Keratinocyte (primary cell): ENCODE data around the gene NLRP3. TPM values are rescaled to one million over a fixed set of nuclear protein-coding genes. Genes with fewer than 3 reads are reported as not detected.

ENCODE experiments used
- DNase-seq: peaks from one replicate; pipeline ENCODE4 v3.0.0-alpha.2; 2011; ENCODE audit warnings: low read depth, missing footprints, low spot score
- FAIRE-seq: peaks from 2 replicates; lab custom pipeline; 2011; peaks lifted over from hg19 to GRCh38; lab: Jason Lieb, UNC
- H2AFZ ChIP-seq: 2 replicates; pipeline ENCODE4 v1.6.0; 2012; ENCODE audit warnings: low read length, control low read depth, inconsistent platforms; ENCODE audit not compliant: control insufficient read depth
- H3K27ac ChIP-seq: 2 replicates; pipeline ENCODE4 v1.5.1; 2011; ENCODE audit warnings: low read length; ENCODE audit not compliant: control insufficient read depth, insufficient read depth
- H3K27me3 ChIP-seq: 3 replicates; pipeline ENCODE4 v1.6.0; 2011; ENCODE audit warnings: low read length; ENCODE audit not compliant: control insufficient read depth, insufficient read depth; ENCODE audit errors: extremely low read depth
- H3K36me3 ChIP-seq, 2 experiments: 2 replicates in 1 of 2; 3 replicates in 1 of 2; pipeline ENCODE4 v1.5.1; 2011; ENCODE audit warnings: low read length in 2 of 2, mild to moderate bottlenecking in 1 of 2; ENCODE audit not compliant: control insufficient read depth in 2 of 2, insufficient read depth in 2 of 2; ENCODE audit errors: extremely low read depth in 1 of 2
- H3K4me1 ChIP-seq: 3 replicates; pipeline ENCODE4 v1.5.1; 2011; ENCODE audit warnings: low read length; ENCODE audit not compliant: control insufficient read depth, insufficient read depth; ENCODE audit errors: extremely low read depth
- H3K4me2 ChIP-seq: 3 replicates; pipeline ENCODE4 v1.6.0; 2011; ENCODE audit warnings: low read depth, low read length; ENCODE audit not compliant: control insufficient read depth, insufficient read depth; ENCODE audit errors: extremely low read depth
- H3K4me3 ChIP-seq, 3 experiments: fragments of 200-600 bp in 1 of 3; sonication (generic) in 1 of 3; 2 replicates in 2 of 3; 3 replicates in 1 of 3; pipeline ENCODE4 v1.5.1; 2011 to 2016; ENCODE audit warnings: low read length in 3 of 3, mild to moderate bottlenecking in 3 of 3, control low read depth in 2 of 3, inconsistent platforms in 1 of 3, low read depth in 1 of 3, mixed read lengths in 1 of 3, mixed run types in 1 of 3, moderate library complexity in 1 of 3; ENCODE audit not compliant: control insufficient read depth in 2 of 3, insufficient read depth in 2 of 3; ENCODE audit errors: extremely low read depth in 1 of 3
- H3K79me2 ChIP-seq: 2 replicates; pipeline ENCODE4 v1.6.0; 2012; ENCODE audit warnings: low read length; ENCODE audit not compliant: control insufficient read depth, insufficient read depth
- H3K9ac ChIP-seq: 3 replicates; pipeline ENCODE4 v1.6.0; 2011; ENCODE audit warnings: low read length; ENCODE audit not compliant: control insufficient read depth, insufficient read depth; ENCODE audit errors: extremely low read depth
- H3K9me1 ChIP-seq: 3 replicates; pipeline ENCODE4 v1.6.0; 2011; ENCODE audit warnings: low read length; ENCODE audit not compliant: control insufficient read depth, insufficient read depth; ENCODE audit errors: extremely low read depth
- H3K9me3 ChIP-seq: 2 replicates; pipeline ENCODE4 v1.5.1; 2012; ENCODE audit warnings: low read depth, low read length; ENCODE audit not compliant: control insufficient read depth
- H4K20me1 ChIP-seq: 3 replicates; pipeline ENCODE4 v1.6.0; 2011; ENCODE audit warnings: low read length; ENCODE audit not compliant: control insufficient read depth, insufficient read depth; ENCODE audit errors: extremely low read depth
- CTCF ChIP-seq, 3 experiments: IDR thresholded peaks in 1 of 3; conservative IDR thresholded peaks in 1 of 3; optimal IDR thresholded peaks in 1 of 3; 2 replicates in 2 of 3; 3 replicates in 1 of 3; pipeline versions ENCODE3 to v1.5.1; 2011; ENCODE audit warnings: low read length in 3 of 3, mild to moderate bottlenecking in 3 of 3, moderate library complexity in 2 of 3, control low read depth in 1 of 3, inconsistent platforms in 1 of 3; ENCODE audit not compliant: insufficient read depth in 2 of 3; ENCODE audit errors: extremely low read depth in 1 of 3
- EZH2 ChIP-seq: IDR thresholded peaks from one replicate; pipeline ENCODE4 v1.6.1; 2012; ENCODE audit warnings: inconsistent platforms, mild to moderate bottlenecking, low read length, moderate library complexity
- dilution Hi-C: fragments of 300-500 bp; cut with MboI; formaldehyde crosslinking; loops from one replicate; pipeline ENCODE4 v1.7.0; 2020; ENCODE audit warnings: low sequenced_read_pairs; ENCODE audit not compliant: extremely low pct_ligation_motif_present
- polyA plus RNA-seq, 5 experiments: library from polyadenylated mRNA; depleted of rRNA in 3 of 5; stranded (reverse) in 3 of 5; stranded (forward) in 1 of 5; unstranded in 1 of 5; fragments of >200 nt; gene quantifications; 1 replicate in 1 of 5; 2 replicates in 3 of 5; 3 replicates in 1 of 5; pipeline versions ENCODE4 v1.2.1 to v1.2.3, GENCODE V29; 2011 to 2012; ENCODE audit warnings: missing spikeins in 2 of 5, low read depth in 1 of 5, low replicate concordance in 1 of 5

The NLRP3 gene
- polyA plus RNA-seq, 1 donor (not counting 4 experiments of a cell fraction or from before 2014, with no cell fraction given) = 0.03 TPM

- Histone ChIP-seq H3K9me3 (no peaks in the 10 kb centered on the region), H3K9me1 (no peaks in the 10 kb centered on the region), H3K79me2 (no peaks in the 10 kb centered on the region), H3K9ac (no peak overlapping the region), H3K4me2 (no peak overlapping the region), H3K36me3 (no peaks in the 10 kb centered on the region), H4K20me1 (no peaks in the 10 kb centered on the region), H3K27me3 (no peaks in the 10 kb centered on the region), H2AFZ (no peak overlapping the region), H3K4me1 (no peaks in the 10 kb centered on the region), H3K27ac (no peak overlapping the region), H3K4me3 (no peak overlapping the region)
- TF ChIP-seq EZH2 = no peak
- TF ChIP-seq CTCF (optimal IDR thresholded peaks at IDR 0.05 in 1 of 3, IDR thresholded peaks at IDR 0.05 in 1 of 3, conservative IDR thresholded peaks at IDR 0.05 in 1 of 3; ENCODE audit: extremely low read depth in 1 of 3, insufficient read depth in 2 of 3, low read length in 3 of 3) = no peak
- FAIRE-seq (no peak), DNase-seq (no peak)
- dilution Hi-C loops = no loop called here
These were observed 3.4 kb downstream of the NLRP3 start for GRCh38 chr1:247419336-247419735.

- no peak overlapping the region for H3K27ac ChIP-seq
- DNase-seq (no peak), FAIRE-seq (no peak)
- H3K9me3 ChIP-seq = no peaks in the 10 kb centered on the region
- H3K9me1 ChIP-seq = no peaks in the 10 kb centered on the region
- H3K4me2 ChIP-seq = no peak overlapping the region
- H3K79me2 ChIP-seq = no peaks in the 10 kb centered on the region
- H3K9ac ChIP-seq = no peak overlapping the region
- dilution Hi-C loops = no loop called here
- H2AFZ ChIP-seq = no peak overlapping the region
- H3K27me3 ChIP-seq = no peaks in the 10 kb centered on the region
- H3K4me3 ChIP-seq = no peak overlapping the region
- H4K20me1 ChIP-seq = no peaks in the 10 kb centered on the region
- H3K36me3 ChIP-seq = no peaks in the 10 kb centered on the region
- H3K4me1 ChIP-seq = no peaks in the 10 kb centered on the region
- TF ChIP-seq CTCF (optimal IDR thresholded peaks at IDR 0.05 in 1 of 3, IDR thresholded peaks at IDR 0.05 in 1 of 3, conservative IDR thresholded peaks at IDR 0.05 in 1 of 3; ENCODE audit: extremely low read depth in 1 of 3, insufficient read depth in 2 of 3, low read length in 3 of 3) (no peak), EZH2 (no peak)
These were observed 5.1 kb downstream of the NLRP3 start for GRCh38 chr1:247421074-247421473.
